CD4-positive, alpha-beta T cell (primary cell): Measurements from ENCODE around the gene ZFC3H1. TPM values are rescaled to one million over a fixed set of nuclear protein-coding genes. Genes with fewer than 3 reads are reported as not detected.

Source experiments
- ATAC-seq: fragments of 200-7000 bp; cut with Tn5 transposase; one replicate; pipeline ENCODE4 v1.10.0; 2022; ENCODE audit warnings: mild to moderate bottlenecking; ENCODE audit not compliant: poor library complexity
- CTCF ChIA-PET: fragments of 350-600 bp; sonication (Branson Sonifier 250); formaldehyde crosslinking; loops from one replicate; lab custom pipeline; 2021; ENCODE audit warnings: antibody characterized with exemption, inconsistent platforms; lab: Charles Lee
- POLR2A ChIA-PET: fragments of 350-600 bp; sonication (Branson Sonifier 250); formaldehyde crosslinking; loops from one replicate; lab custom pipeline; 2021; ENCODE audit warnings: antibody characterized with exemption, inconsistent platforms; lab: Charles Lee
- DNase-seq, 14 experiments: peaks; one replicate each; pipeline ENCODE4 v3.0.0-alpha.2; 2013 to 2020; ENCODE audit warnings: mixed read lengths in 2 of 14
- H3K27ac ChIP-seq, 2 donors: one replicate each; pipeline versions ENCODE4 v1.5.1 to v1.7.0; 2013; ENCODE audit warnings: low read length in 2 of 2, low read depth in 1 of 2, mild to moderate bottlenecking in 1 of 2
- H3K27me3 ChIP-seq, 2 experiments: 1 replicate in 1 of 2; 2 replicates in 1 of 2; pipeline versions ENCODE4 v1.6.1 to v1.7.0; 2013; ENCODE audit warnings: low read length in 2 of 2, control low read depth in 1 of 2, mild to moderate bottlenecking in 1 of 2, moderate library complexity in 1 of 2; ENCODE audit not compliant: insufficient read depth in 2 of 2, control insufficient read depth in 1 of 2
- H3K36me3 ChIP-seq: one replicate; pipeline ENCODE4 v1.6.1; 2013; ENCODE audit warnings: low read length, control low read depth; ENCODE audit not compliant: insufficient read depth
- H3K4me1 ChIP-seq: one replicate; pipeline ENCODE4 v1.6.1; 2013; ENCODE audit warnings: low read length, control low read depth; ENCODE audit not compliant: insufficient read depth
- H3K4me3 ChIP-seq: one replicate; pipeline ENCODE4 v1.5.1; 2013; ENCODE audit warnings: mild to moderate bottlenecking, low read length, moderate library complexity
- H3K9me3 ChIP-seq, 2 experiments: 1 replicate in 1 of 2; 2 replicates in 1 of 2; pipeline versions ENCODE4 v1.6.1 to v1.7.0; 2013; ENCODE audit warnings: low read length in 2 of 2, mild to moderate bottlenecking in 2 of 2, control low read depth in 1 of 2, moderate library complexity in 1 of 2; ENCODE audit not compliant: control insufficient read depth in 1 of 2, insufficient read depth in 1 of 2
- H3K27ac Mint-ChIP-seq: one replicate; pipeline ENCODE4 v1.8.0; 2020; ENCODE audit warnings: mixed read lengths
- H3K27me3 Mint-ChIP-seq: one replicate; pipeline ENCODE4 v1.8.0; 2021; ENCODE audit warnings: mixed read lengths
- H3K36me3 Mint-ChIP-seq: one replicate; pipeline ENCODE4 v1.8.0; 2021; ENCODE audit warnings: low read depth, mixed read lengths
- H3K4me1 Mint-ChIP-seq: one replicate; pipeline ENCODE4 v1.8.0; 2021; ENCODE audit warnings: low read depth, mixed read lengths
- H3K4me3 Mint-ChIP-seq: one replicate; pipeline ENCODE4 v1.8.0; 2020; ENCODE audit warnings: mild to moderate bottlenecking, mixed read lengths
- H3K9me3 Mint-ChIP-seq: one replicate; pipeline ENCODE4 v1.8.0; 2020; ENCODE audit warnings: mixed read lengths
- CTCF ChIP-seq: fragments of 200-600 bp; IDR thresholded peaks from one replicate; pipeline ENCODE4 v1.8.0; 2022; ENCODE audit warnings: antibody characterized with exemption, mild to moderate bottlenecking
- intact Hi-C, 2 experiments: fragments of 100-400 bp; cut with DNase I in 1 of 2; cut with micrococcal nuclease in 1 of 2; formaldehyde crosslinking; loops; one replicate each; pipeline versions ENCODE4 v1.15.1 to v1.9.0; 2023 to 2025; cut with DNase I, micrococcal nuclease
- total RNA-seq, 174 experiments: library from RNA in 2 of 174; stranded (reverse) in 2 of 174; gene quantifications; one replicate each; pipeline ENCODE4 v1.2.3 and lab custom pipeline; 2021 to 2026

Gene ZFC3H1
- total RNA-seq, 2 experiments from 2014 or later, result 131 to 135 TPM

- ChIA-PET CTCF (no interaction called here), POLR2A (no interaction called here)
- H3K4me1 Mint-ChIP-seq, result no peaks in the 10 kb centered on the region
- no peak overlapping the region for H3K27ac ChIP-seq
- no peaks in the 10 kb centered on the region for H3K9me3 ChIP-seq
- no peak for ATAC-seq
- H3K9me3 Mint-ChIP-seq, result no peaks in the 10 kb centered on the region
- intact Hi-C loops, result no loop called here
- TF ChIP-seq CTCF, result no peak
- no peaks in the 10 kb centered on the region for H3K36me3 Mint-ChIP-seq
- H3K4me3 Mint-ChIP-seq, result no peak overlapping the region
- peaks cover 34% of the 10 kb centered on the region for H3K27me3 Mint-ChIP-seq
- no peak overlapping the region for H3K27ac Mint-ChIP-seq
- H3K4me3 ChIP-seq, result no peak overlapping the region
- no peak for DNase-seq
- H3K4me1 ChIP-seq, result no peaks in the 10 kb centered on the region
- no peaks in the 10 kb centered on the region for H3K27me3 ChIP-seq
- H3K36me3 ChIP-seq, result no peaks in the 10 kb centered on the region
Measured at GRCh38 chr12:71585218-71585617, 78.4 kb downstream of the ZFC3H1 start.

- no peaks in the 10 kb centered on the region for H3K36me3 Mint-ChIP-seq
- H3K27me3 ChIP-seq, result no peaks in the 10 kb centered on the region
- DNase-seq (no peak), ATAC-seq (no peak)
- H3K36me3 ChIP-seq, result no peaks in the 10 kb centered on the region
- H3K4me1 Mint-ChIP-seq, result no peaks in the 10 kb centered on the region
- TF ChIP-seq CTCF, result no peak
- no peak overlapping the region for H3K4me3 Mint-ChIP-seq
- H3K4me1 ChIP-seq, result no peaks in the 10 kb centered on the region
- no peak overlapping the region for H3K27ac ChIP-seq
- CTCF ChIA-PET, result no interaction called here
- POLR2A ChIA-PET, result no interaction called here
- H3K4me3 ChIP-seq, result no peak overlapping the region
- H3K9me3 Mint-ChIP-seq, result no peaks in the 10 kb centered on the region
- peaks cover 25% of the 10 kb centered on the region for H3K27me3 Mint-ChIP-seq
- intact Hi-C loops, result no loop called here
- no peaks in the 10 kb centered on the region for H3K9me3 ChIP-seq
- H3K27ac Mint-ChIP-seq, result no peak overlapping the region
Measured at GRCh38 chr12:71584356-71584755, 79.3 kb downstream of the ZFC3H1 start.

- no peak for ATAC-seq
- no peak overlapping the region for H3K27ac ChIP-seq
- H3K36me3 ChIP-seq, result no peaks in the 10 kb centered on the region
- Mint-ChIP-seq H3K36me3 (no peaks in the 10 kb centered on the region), H3K4me3 (no peak overlapping the region), H3K27ac (no peak overlapping the region), H3K4me1 (no peaks in the 10 kb centered on the region), H3K27me3 (peaks cover 17% of the 10 kb centered on the region), H3K9me3 (no peaks in the 10 kb centered on the region)
- no peak for TF ChIP-seq CTCF
- intact Hi-C loops, result no loop called here
- no peaks in the 10 kb centered on the region for H3K9me3 ChIP-seq
- no peaks in the 10 kb centered on the region for H3K27me3 ChIP-seq
- H3K4me3 ChIP-seq, result no peak overlapping the region
- no peaks in the 10 kb centered on the region for H3K4me1 ChIP-seq
- DNase-seq, result no peak
- ChIA-PET CTCF (no interaction called here), POLR2A (no interaction called here)
Measured at GRCh38 chr12:71582925-71583324, 80.7 kb downstream of the ZFC3H1 start.
